Glutamatergic neuron (in vitro differentiated cells): ENCODE results near the gene SQOR. TPM values are rescaled to one million over a fixed set of nuclear protein-coding genes. Genes with fewer than 3 reads are reported as not detected.

ENCODE experiments used
- DNase-seq: peaks from one replicate; pipeline ENCODE4 v3.0.0; 2022
- H3K27ac Mint-ChIP-seq: one replicate; pipeline ENCODE4 v1.8.0; 2020; ENCODE audit warnings: mild to moderate bottlenecking, mixed read lengths, inconsistent platforms; ENCODE audit not compliant: unreplicated experiment
- H3K27me3 Mint-ChIP-seq: one replicate; pipeline ENCODE4 v1.8.0; 2020; ENCODE audit warnings: mild to moderate bottlenecking, moderate library complexity, mixed read lengths, inconsistent platforms; ENCODE audit not compliant: unreplicated experiment
- H3K36me3 Mint-ChIP-seq: one replicate; pipeline ENCODE4 v1.8.0; 2020; ENCODE audit warnings: mild to moderate bottlenecking, mixed read lengths, inconsistent platforms; ENCODE audit not compliant: unreplicated experiment
- H3K4me1 Mint-ChIP-seq: one replicate; pipeline ENCODE4 v1.8.0; 2020; ENCODE audit warnings: mild to moderate bottlenecking, low read depth, mixed read lengths, inconsistent platforms; ENCODE audit not compliant: unreplicated experiment
- H3K4me3 Mint-ChIP-seq: one replicate; pipeline ENCODE4 v1.8.0; 2020; ENCODE audit warnings: mild to moderate bottlenecking, mixed read lengths, inconsistent platforms; ENCODE audit not compliant: unreplicated experiment
- H3K9me3 Mint-ChIP-seq: one replicate; pipeline ENCODE4 v1.8.0; 2020; ENCODE audit warnings: mild to moderate bottlenecking, moderate library complexity, mixed read lengths, inconsistent platforms; ENCODE audit not compliant: unreplicated experiment
- long read RNA-seq: library from polyadenylated mRNA; unstranded; transcript quantifications from one replicate; pipeline ENCODE4 v2.0.0, GENCODE V29; 2020; ENCODE audit not compliant: unreplicated experiment
- total RNA-seq: library from RNA; stranded (reverse); fragmentation: NEBNext Ultra II Directional; extraction: Animal tissue kit (Norgen Biotek cat#: 25700); gene quantifications from one replicate; pipeline ENCODE4 v1.2.1, GENCODE V29; 2021; ENCODE audit not compliant: unreplicated experiment
- TF ChIP-seq, protein P1 (sequence below): fragments of 200-600 bp; sonication (generic); IDR thresholded peaks from one replicate; pipeline ENCODE4 v1.5.0; 2021; ENCODE audit not compliant: partially characterized antibody, unreplicated experiment

SQOR gene
- not detected for total RNA-seq
- long read RNA-seq, result 0 reads

DNA sequence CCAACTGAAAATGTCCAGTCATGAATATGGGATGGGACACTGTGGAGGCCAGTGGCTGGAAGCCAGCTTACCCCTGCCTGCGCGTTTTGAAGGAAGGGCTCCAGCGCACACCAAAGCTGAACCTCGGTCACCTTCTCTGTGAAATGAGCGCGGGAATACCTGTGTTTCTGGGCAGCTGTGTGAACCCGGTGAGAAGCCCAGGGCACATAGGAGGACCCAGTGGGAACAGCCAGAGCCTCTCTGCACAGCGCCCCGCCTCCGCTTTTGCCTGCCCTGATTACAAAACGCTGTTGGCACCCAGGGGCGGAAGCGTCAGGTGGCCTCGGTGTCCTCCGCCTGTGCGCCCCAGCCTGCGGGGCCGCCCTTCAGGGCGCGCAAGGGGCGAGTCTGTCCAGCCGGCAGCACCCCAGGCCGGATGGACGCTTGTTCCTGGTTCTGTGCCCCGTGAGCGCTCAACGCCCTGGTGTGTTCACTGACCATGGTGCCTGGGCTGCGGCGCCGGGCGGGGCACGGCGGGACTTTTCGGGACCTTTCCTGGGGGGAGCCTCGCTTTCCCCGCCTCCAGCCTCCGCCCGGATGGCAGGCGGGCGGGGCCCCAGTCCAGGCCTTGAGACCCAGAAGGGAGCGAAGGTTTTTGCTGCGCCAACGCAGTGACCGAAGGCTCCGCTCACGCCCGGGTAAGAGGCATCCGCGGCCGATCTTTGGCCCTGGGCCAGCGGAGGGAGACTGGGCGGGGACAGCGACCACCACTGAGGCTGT lies at the start of gene SQOR:
Gene SQOR (plus strand): TSS at position 598 of the 759 bp plus-strand sequence. CDS start 23,895 bp downstream, outside the sequence.
- peaks cover 6% of the 10 kb centered on the region for H3K27me3 Mint-ChIP-seq
- H3K36me3 Mint-ChIP-seq, result no peaks in the 10 kb centered on the region
- H3K9me3 Mint-ChIP-seq, result peaks cover 3% of the 10 kb centered on the region
- no peaks in the 10 kb centered on the region for H3K4me1 Mint-ChIP-seq
- H3K27ac Mint-ChIP-seq, result no peak within 1 kb of the TSS
- TF ChIP-seq, protein P1, sequence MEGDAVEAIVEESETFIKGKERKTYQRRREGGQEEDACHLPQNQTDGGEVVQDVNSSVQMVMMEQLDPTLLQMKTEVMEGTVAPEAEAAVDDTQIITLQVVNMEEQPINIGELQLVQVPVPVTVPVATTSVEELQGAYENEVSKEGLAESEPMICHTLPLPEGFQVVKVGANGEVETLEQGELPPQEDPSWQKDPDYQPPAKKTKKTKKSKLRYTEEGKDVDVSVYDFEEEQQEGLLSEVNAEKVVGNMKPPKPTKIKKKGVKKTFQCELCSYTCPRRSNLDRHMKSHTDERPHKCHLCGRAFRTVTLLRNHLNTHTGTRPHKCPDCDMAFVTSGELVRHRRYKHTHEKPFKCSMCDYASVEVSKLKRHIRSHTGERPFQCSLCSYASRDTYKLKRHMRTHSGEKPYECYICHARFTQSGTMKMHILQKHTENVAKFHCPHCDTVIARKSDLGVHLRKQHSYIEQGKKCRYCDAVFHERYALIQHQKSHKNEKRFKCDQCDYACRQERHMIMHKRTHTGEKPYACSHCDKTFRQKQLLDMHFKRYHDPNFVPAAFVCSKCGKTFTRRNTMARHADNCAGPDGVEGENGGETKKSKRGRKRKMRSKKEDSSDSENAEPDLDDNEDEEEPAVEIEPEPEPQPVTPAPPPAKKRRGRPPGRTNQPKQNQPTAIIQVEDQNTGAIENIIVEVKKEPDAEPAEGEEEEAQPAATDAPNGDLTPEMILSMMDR, result no peak
- peak; percentile 64 for DNase-seq
- H3K4me3 Mint-ChIP-seq, result peak within 1 kb of the TSS; percentile 83

DNA sequence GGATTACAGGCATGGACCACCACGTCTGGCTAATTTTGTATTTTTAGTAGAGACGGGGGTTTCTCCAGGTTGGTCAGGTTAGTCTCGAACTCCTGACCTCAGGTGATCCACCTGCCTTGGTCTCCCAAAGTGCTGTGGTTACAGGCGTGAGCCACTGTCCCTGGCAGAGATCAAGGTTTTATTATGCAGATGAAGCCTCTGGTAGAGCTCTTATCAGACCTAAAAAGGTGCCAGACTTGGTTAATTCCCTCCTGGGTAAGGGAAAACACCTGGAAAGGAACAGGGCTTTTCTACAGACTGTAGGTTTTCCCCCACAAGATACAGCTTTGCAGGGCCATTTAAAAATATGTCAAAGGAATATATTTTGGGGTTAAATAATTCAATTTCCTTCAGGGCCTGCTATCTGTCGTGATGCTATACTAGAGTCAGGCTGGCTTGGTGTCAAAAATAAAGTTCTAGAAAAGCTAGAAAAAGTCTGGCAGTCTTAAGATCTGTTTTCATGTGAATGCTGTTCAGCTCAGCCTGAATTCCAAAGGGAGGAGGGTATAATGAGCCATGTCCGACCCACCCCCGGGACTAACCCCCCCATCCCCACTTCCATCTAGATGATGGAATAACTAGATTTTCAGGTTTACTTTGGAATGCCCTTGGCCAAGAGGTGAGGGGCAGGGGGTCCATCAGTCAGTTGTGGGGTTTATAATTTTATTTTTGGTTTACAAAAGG lies 49.6 kb upstream of the SQOR start:
- TF ChIP-seq, protein P1, result no peak
- no peaks in the 10 kb centered on the region for H3K36me3 Mint-ChIP-seq
- H3K27ac Mint-ChIP-seq, result no peak overlapping the region
- H3K9me3 Mint-ChIP-seq, result peaks cover 7% of the 10 kb centered on the region
- peaks cover 3% of the 10 kb centered on the region for H3K27me3 Mint-ChIP-seq
- H3K4me1 Mint-ChIP-seq, result peaks cover 15% of the 10 kb centered on the region
- no peak for DNase-seq
- H3K4me3 Mint-ChIP-seq, result no peak overlapping the region

DNA sequence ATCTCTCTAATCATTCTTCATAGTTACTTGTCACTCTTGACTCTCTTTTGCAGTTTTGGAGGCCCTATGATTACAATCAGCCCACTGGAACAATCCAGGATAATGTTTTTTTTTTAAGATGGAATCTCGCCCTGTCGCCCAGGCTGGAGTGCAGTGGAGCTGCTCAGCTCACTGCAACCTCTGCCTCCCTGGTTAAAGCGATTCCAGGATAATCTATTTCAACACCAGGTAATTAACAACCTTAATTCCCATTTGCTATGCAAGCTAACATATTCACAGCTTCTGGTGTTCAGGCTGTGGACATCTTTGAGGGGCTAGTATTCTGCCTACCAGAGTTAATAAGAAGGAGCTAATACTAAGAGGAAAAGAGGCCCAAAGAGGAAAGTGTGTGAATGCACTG lies 48.7 kb upstream of the SQOR start:
- DNase-seq, result no peak
- Mint-ChIP-seq H3K9me3 (peaks cover 7% of the 10 kb centered on the region), H3K27me3 (peaks cover 3% of the 10 kb centered on the region), H3K4me3 (peak overlapping the region; percentile 96), H3K4me1 (peaks cover 15% of the 10 kb centered on the region), H3K36me3 (no peaks in the 10 kb centered on the region), H3K27ac (peak overlapping the region; percentile 100)
- TF ChIP-seq, protein P1, result no peak

DNA sequence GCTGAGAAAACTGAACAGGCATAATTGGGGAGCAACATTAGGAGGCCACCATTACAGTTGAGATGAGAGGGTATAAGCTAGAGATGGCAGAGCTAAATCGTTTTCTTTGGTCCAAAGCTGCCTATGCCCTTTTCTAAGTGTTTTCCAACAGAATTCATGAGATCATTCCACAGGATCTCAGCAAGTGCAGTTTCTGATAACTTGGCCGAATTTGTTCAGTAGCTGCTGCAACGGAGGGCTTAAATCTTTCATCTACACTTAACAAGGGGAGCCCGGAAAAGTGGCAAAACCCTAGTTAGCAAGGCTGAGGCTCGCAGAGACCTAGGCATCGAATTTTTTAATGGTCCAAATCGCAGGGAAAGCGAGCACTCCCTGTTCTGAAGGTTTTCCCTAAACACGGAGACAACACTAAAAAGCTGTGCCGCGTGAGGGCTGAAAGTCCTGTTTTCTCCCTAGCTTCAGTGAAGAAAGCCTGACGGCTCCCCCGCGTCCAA lies 48.2 kb upstream of the SQOR start:
- peaks cover 3% of the 10 kb centered on the region for H3K27me3 Mint-ChIP-seq
- H3K9me3 Mint-ChIP-seq, result peaks cover 7% of the 10 kb centered on the region
- peak overlapping the region; percentile 96 for H3K4me3 Mint-ChIP-seq
- no peaks in the 10 kb centered on the region for H3K36me3 Mint-ChIP-seq
- peaks cover 15% of the 10 kb centered on the region for H3K4me1 Mint-ChIP-seq
- DNase-seq, result no peak
- H3K27ac Mint-ChIP-seq, result peak overlapping the region; percentile 100
- TF ChIP-seq, protein P1, result no peak
